Measurements from ENCODE around the gene NTRK1.

The NTRK1 gene

DNA sequence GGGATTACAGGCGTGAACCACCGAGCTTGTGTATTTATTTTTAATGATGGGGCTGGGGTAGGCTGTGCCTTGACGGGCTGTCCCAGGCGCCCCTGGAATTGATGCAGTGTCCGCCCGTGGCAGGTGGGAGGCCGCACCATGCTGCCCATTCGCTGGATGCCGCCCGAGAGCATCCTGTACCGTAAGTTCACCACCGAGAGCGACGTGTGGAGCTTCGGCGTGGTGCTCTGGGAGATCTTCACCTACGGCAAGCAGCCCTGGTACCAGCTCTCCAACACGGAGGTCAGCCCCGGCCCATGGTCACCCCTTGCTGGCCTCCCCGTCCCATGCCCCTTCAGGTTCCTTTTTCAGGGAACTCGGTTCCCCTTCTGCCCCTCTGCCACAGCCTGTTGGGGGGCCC, 19.2 kb downstream of the NTRK1 start:
- no peak for DNase-seq (ENCODE audit: low read depth in 4 of 4, low spot score in 1 of 4)

DNA sequence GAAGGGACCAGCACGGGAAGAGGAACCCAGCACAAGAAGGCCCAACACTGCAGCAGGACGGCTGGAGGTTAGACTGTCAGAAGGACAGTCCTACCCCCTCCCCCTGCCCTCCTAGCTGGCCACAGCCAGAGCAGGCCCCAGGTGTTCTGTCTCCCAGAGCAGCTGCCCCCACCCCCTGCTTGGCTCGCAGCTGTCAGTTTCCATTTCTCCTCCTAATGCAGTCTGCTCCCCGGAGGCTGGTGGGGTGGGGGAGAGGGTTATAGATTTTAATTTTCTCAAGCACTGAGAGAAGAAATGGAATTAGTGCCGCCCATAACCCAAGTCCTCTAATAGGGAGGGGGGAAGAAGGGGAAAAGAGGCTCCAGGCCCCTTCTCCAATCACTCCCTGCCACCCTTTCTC, 19.8 kb downstream of the NTRK1 start:
- DNase-seq (ENCODE audit: low read depth in 4 of 4, low spot score in 1 of 4) = no peak

DNA sequence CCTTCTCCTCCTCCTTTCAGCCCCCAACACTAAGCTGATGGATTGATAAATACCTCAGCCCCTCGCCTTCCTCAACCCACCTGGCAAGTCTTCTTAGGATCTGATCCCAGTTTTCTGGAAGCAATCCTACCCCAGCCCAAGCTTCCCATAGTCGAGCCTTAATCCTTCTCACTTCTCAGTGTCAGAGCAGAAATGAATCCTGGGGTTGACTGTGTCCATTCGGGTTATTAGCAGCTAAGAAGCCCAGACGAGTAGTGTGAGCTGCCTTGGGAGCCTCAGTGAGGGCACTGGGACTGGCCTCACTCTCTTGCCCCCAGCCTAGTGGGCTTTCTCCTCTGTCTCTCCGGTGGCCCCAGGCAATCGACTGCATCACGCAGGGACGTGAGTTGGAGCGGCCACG, 20.4 kb downstream of the NTRK1 start:
- no peak for DNase-seq (ENCODE audit: low read depth in 4 of 4, low spot score in 1 of 4)

DNA sequence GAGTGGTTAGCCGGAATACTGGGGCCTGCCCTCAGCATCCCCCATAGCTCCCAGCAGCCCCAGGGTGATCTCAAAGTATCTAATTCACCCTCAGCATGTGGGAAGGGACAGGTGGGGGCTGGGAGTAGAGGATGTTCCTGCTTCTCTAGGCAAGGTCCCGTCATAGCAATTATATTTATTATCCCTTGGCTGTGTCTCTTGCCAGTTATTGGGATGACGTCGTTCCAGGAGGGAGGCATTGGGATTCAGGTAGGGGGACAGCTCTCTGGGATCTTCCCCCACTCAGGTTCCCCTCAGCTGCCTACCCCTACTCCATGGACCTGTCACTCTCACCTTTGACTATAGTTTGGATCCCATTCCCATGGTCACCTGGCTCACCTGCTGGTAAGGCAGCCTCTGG, 21.0 kb downstream of the NTRK1 start:
- DNase-seq (ENCODE audit: low read depth in 4 of 4, low spot score in 1 of 4) = no peak

DNA sequence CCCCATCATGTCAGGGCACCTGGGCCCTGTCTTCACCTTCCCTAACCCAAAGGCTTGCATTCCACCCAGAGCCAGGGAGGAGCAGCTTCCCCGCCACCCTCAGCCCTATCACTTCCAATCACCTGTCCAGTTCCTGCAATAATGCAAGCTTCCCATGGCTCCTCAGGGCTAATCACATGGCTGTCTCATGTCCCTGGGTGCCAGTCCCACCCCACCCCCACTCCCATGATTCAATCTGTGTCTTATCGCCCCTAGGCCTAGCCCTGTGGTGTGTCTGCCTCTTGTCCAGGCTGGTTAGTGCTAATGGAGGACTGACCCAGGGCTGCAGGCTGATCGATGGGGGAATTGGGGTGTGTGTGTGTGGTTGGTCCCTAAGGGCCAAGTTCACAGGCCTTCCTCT, 21.9 kb downstream of the NTRK1 start:
- no peak for DNase-seq (ENCODE audit: low read depth in 4 of 4, low spot score in 1 of 4)

DNA sequence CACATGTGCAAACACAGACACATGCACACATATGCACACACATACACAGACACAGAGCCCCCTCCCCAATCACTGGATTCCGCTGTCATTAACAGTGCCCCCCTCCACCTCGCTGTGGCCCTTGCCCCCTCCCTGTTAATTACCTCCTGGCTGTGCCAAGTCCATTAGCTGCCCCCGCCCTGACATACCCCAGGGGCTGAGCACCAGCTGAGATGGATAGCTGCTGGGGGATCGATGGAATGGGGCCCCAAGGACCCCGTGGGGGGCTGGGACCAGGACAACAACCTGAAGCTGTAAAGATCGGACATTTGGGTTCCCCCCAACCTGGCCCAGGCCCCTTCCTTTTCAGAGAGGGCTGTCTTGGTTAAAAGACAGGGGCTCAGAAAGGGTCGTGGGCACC, 23.3 kb downstream of the NTRK1 start:
- DNase-seq (ENCODE audit: low read depth in 4 of 4, low spot score in 1 of 4) = no peak

DNA sequence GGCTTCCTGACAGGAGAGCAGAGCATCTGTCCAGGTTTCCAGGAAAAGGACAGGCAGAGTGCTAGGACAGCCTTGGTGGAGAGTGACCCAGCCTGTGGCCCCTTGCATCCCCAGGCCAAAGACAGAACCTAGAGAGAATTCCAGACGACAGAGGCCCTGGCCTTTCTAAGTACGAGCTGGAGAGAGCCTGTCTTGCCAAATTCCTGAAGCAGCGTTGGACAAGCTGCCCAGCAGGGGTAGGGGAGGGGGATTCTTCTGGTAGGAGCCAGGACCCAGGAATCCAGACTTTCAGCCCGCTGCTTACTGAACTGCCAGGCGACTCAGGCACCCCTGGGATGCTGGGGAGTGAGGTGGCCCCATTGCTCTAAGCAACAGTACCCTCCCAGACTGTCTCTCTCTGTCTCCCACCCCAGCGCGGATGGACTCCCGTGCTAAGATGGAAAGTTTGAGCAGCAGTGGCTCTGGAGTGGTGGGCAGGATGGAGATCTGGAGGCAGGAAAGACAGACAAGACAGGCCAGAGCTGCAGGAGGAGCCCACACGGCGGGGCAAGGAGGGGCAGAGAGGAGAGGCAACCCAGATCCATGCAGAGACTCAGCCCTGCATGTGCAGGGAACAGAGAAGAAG, 24.0 kb downstream of the NTRK1 start:
- DNase-seq (ENCODE audit: low read depth in 4 of 4, low spot score in 1 of 4) = no peak

DNA sequence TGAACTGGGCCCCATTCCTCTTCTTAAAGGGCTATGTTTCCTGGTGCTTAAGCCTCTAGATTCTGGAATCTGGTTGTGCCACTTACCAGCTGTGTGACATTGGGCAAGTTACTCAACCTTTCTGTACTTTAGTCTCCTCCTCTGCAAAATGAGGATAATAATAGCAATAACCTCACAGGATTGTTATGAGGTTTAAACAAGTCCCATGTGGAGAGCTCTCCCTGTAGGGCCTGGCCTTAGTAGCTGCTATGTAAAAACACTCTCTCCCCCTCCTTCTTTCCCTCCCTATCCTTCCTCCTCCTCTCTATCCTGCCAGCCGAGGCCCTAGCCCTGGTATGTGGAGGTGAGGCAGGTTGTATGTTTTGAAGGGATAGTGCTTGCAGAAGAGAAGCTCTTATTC, 24.6 kb downstream of the NTRK1 start:
- DNase-seq (ENCODE audit: low read depth in 4 of 4, low spot score in 1 of 4) = no peak

DNA sequence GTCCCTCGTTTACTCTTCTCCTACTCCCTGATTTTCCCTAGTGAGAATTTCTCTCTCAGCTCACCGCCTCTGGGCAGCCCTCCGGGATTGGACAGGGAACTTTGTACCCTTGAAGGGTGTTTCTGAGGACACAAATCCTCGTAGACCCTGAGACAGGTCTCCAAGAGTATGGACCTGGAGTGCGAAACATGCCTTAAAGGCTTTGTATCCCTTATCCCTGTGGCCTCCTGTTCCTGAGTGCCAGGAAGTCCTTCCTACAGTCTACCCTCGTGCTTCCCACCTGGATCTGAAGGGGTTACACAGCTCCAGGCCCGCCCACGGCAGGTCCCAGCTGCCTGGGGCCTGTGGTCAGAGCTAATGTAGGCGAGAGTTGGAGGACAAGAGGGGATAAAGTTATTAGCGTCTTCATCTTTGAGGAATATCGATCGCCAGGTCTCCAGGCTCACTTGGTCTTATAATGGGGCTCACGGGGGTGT, 25.3 kb downstream of the NTRK1 start:
- DNase-seq (ENCODE audit: low read depth in 4 of 4, low spot score in 1 of 4) = no peak

DNA sequence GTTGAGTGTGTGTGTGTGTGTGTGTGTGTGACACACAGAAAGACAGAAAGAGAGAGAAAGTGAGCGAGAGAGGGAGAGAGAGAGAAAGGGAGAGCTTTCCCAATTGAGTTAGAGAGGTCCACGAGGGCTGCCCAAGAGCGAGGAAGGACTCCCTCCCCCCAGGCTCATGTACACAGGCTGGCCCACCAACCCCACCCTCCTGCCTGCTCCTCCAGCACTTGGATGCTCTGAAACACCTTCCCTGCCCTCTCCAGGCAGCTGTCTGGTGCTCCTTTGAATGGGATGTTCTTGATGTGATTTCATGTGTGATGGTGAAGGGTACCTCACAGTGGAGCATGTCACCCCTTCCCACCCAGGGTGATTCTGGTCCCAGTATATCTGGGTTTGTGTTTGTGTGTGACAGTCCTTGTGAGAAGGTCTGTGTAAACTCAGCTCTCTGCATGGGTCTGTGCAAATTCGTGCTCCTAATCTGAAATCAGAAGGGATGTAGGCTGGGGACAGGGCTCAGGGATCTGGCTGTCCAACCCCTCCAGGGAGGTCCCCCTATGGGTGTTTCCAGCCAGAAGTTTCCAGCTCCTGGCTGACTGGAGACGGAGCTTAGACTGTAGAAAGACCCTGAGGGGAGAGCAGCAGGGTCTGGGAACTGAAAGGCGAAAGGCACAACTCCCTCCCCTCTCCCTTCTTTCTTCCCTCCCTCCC, 26.1 kb downstream of the NTRK1 start:
- DNase-seq (ENCODE audit: low read depth in 4 of 4, low spot score in 1 of 4) = no peak

DNA sequence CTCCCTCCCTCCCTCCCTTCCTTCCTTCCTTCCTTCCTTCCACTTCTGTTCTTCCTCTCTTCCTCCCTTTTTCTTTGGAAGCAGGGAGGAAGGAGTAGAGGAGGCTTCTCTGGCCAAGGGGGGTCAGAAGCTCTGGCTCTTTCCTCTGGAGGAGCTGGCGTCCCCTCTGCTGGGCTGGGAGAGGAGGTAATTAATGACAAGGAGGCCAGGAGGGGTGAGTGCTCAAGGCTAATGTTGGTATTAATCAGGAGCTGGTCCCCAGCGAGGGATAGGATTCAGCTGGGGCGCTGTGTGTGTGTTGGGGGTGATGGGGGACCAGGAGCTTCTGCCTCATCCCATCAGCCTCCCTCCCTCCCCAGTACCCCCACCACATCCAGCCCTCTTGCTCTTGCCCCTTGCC, 26.7 kb downstream of the NTRK1 start:
- no peak for DNase-seq (ENCODE audit: low read depth in 4 of 4, low spot score in 1 of 4)

DNA sequence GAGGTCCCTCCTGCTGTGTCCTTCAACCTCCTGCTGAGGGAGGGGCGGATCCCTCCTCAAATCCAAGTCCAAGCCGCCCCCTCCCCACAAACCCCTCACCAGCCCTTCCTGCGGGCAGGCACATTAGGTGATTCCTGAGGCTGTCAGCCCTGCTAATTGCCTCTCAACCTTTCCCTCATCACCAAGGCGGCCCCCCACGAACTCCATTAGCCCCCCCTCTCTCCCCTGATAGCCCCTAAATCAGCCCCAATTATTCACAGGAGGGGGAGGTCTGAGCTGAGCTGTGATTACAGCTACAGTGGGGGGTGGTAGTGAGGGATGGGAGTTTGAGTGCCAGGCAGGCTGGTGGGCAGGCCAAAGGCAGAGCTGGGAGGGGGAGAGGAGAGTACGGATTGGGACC, 27.1 kb downstream of the NTRK1 start:
- DNase-seq (ENCODE audit: low read depth in 4 of 4, low spot score in 1 of 4) = no peak

DNA sequence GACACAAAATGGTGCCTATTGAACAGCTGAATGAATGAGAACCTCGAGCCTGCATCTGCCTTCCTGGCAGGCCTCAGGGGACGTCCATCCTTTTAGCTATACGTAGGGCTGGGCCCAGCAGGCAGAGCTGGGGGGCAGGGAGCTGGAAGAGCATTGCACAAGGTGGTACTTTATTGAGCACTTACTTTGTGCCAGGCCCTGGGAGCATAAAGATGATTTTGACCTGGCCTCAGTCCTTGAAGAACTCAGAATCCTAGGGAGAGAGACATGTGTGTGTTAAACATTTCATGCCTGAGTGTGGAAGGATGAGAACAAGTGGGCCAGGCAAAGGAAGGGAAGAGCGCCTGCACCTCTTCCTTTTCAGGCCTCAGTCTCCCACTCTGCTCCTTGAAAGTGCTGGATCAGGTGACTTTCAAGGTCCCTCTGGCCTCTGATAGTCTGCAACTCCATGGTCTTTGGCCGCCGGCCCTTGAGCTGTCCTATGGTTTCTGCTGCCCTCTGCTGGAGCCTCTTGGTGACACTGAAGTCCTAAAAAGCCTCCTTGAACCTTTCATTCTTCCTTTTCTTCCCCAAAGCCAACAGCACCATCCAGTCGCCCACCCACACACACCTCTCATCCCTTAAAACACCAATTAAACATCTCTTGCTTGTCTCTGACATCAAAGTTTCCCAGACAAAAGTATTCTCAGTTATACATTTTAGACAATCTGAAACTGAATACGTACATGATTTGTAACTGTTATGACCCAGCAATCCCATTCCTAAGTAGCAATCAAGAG, 29.3 kb downstream of the NTRK1 start:
- DNase-seq (ENCODE audit: low read depth in 4 of 4, low spot score in 1 of 4) = peak; percentile 19 to 42 (median 27)

DNA sequence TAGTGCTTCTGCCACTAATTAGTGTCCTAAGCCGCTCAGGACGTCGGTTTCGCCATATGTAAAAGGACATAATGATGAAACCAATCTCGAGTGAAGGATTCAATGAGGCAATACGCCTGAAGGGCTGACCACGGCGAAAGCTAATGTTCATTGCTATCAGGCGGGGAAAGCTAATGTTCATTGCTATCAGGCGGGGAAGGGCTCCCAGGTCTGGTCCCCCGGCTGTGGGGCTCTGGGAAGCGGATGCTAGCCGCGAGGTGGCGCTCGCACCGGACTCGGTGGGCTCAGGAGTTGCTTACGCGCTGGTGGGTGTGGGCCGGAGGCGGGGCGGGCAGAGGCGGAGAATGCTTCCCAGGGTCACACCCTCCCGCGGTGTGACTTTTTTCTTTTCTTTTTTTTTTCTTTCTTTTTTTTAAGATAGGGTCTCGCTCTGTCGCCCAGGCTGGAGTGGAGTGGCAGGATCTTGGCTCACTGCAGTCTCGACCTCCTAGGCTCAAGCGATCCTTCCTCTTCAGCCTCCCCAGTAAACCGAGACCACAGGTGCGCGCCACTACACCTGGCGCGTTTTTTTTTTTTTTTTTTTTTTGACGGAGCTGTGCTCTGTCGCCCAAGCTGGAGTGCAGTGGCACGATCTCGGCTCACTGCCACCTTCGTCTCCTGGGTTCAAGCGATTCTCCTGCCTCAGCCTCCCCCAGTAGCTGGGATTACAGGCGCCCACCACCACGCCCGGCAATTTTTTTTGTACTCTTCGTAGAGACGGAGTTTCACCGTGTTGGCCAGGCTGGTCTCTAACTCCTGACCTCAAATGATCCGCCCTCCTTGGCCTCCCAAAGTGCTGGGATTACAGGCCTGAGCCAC, 31.8 kb downstream of the NTRK1 start:
- peak; percentile 61 to 86 (median 82) for DNase-seq (ENCODE audit: low read depth in 4 of 4, low spot score in 1 of 4)

DNA sequence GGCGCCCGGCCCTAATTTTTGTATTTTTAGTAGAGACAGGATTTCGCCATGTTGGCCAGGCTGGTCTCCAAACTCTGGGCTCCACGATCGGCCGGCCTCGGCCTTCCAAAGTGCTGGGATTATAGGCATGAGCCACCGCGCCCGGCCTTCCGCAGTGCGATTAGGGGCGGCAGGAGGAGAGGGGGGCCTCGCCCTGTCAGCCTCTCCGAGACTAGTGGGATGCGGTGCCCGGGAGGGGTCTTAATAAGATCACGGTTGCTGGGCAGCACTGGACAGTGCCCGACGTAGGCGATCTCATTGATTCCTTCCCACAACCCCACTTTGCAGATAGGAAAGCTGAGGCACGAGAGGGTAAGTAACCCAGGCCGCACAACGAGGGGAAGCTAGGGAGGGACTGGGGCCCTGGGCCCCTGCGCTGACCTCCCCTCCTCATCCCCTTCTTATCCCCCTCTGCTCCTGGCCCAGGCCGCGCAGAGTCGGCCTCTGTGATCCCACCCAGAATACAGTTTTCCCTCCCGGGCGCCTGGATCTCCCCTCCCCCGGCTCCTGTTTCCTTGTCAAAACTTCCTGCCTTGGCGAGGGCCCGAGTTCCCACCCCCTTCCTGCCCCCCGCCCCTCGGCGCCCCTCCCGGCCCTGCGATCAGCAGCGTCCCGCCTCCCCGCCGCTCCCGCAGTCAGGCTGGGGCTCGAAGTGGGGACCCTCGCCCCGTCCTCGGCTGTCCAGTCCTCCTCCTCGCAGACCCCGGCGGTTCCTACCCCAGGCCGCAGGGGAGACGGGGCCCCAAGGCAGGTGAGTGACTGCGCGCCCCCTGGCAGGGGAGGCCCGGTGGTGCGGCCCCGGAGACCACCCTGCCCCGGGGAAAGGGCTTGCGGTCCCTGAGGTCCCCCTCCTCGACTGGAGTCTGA, 32.6 kb downstream of the NTRK1 start, which contains the start of gene PEAR1:
PEAR1 (plus strand) TSS at position 671 of the 906 bp plus-strand sequence. CDS start 10,209 bp downstream, outside the sequence.
- DNase-seq (ENCODE audit: low read depth in 4 of 4, low spot score in 1 of 4) = no peak

DNA sequence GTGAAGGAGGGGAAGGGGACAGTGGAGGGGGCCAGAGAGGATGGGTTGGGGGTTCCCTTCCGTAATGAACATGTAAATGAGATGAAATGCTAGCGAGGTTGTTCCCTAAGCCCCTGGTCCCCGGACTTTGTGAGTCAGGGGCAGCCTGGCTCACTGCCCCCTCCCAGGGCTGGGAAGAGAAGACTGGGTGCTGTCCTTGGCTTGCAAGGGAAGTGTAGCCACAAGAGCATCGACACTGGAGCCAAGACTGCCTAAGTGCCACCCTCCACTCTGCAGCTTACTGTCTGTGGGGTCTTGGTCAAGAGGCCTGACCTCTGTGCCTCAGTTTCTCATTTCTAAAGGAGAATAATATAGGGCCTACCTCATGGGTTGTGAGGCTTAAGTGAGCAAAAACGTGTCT, 33.3 kb downstream of the NTRK1 start:
- DNase-seq (ENCODE audit: low read depth in 4 of 4, low spot score in 1 of 4) = no peak

DNA sequence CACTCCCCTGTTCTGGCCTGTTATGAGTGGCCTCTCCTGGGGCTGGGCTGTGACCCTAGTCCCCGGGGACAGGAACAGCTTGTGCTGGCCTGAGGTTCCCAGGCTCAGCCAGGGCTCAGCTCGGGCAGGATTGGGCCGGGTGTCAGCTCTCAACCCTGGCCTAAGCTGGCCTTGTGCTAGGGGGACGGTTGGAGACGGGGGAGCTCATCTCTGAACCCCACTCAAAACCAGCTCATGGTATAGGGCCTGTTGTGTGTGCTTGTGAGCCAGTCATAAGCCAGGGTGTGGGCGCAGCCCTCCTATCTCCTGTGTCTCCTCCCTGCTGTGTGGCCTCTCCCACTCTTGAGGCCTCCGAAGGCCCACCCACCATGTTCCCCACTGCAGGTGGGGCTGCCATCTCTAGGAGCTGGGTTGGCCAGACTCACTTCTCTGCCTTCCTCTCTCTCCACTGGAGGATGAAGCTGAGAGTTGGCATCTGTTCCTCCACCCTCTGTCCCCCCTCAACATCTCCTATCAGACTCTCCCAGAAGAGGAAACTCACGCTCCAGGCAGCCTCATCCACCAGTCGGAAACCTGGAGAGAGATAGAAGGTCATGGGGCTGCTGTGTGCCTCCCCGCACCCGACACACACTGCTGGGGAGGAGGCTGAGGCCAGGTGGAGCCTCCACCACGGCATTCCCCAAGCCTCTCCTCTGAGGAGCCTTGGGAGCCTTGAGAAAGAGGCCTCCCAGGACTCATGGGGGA, 34.2 kb downstream of the NTRK1 start:
- DNase-seq (ENCODE audit: low read depth in 4 of 4, low spot score in 1 of 4) = no peak

DNA sequence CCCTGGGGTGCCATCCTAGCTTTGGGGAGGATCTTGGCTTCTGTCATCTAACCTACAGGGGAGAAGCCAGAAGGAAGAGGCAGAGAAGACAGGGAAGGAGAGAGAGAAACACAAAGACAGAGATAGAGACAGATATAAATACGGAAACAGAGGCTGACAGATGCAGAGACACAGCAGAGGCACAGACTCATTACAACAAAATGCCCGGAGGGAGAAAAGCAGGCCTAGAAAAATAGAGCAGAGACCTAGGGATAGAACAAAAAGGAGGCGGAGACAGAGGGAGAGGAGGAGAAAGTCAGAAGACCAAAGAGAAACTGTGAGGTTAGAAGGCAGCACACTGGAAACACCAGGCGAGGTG, 34.8 kb downstream of the NTRK1 start:
- DNase-seq (ENCODE audit: low read depth in 4 of 4, low spot score in 1 of 4) = no peak

DNA sequence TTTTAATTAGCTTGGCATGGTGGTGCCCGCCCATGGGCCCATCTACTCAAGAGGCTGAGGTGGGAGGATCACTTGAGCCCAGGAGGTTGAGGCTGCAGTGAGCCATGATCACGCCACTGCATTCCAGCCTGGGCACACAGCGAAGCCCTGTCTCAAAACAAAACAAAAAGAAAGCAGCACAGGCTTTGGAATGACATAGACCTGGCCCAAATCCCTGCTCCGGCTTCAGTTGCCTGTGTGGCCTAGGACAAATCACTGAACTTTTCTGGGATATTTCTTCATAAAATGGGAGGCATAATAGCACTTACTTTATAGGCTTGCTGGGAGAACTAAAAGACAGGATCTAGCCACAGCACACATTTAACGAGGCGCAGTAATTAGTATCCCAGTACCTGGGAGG, 35.3 kb downstream of the NTRK1 start:
- DNase-seq (ENCODE audit: low read depth in 4 of 4, low spot score in 1 of 4) = no peak
